A549 treated with GW870086 at 1 μM for 4 hours (cell line): ENCODE results near the gene PADI4. TPM values are rescaled to one million over a fixed set of nuclear protein-coding genes. Genes with fewer than 3 reads are reported as not detected.

ENCODE experiments used
- total RNA-seq: library from RNA; stranded (reverse); fragments of 200-300 nt; extraction: Qiagen RNA extraction; gene quantifications from 5 replicates; pipeline ENCODE4 v1.2.3, GENCODE V29; 2022; ENCODE audit warnings: low read depth

Gene PADI4, protein sequence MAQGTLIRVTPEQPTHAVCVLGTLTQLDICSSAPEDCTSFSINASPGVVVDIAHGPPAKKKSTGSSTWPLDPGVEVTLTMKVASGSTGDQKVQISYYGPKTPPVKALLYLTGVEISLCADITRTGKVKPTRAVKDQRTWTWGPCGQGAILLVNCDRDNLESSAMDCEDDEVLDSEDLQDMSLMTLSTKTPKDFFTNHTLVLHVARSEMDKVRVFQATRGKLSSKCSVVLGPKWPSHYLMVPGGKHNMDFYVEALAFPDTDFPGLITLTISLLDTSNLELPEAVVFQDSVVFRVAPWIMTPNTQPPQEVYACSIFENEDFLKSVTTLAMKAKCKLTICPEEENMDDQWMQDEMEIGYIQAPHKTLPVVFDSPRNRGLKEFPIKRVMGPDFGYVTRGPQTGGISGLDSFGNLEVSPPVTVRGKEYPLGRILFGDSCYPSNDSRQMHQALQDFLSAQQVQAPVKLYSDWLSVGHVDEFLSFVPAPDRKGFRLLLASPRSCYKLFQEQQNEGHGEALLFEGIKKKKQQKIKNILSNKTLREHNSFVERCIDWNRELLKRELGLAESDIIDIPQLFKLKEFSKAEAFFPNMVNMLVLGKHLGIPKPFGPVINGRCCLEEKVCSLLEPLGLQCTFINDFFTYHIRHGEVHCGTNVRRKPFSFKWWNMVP
- total RNA-seq, result not detected in 5 replicates

DNA sequence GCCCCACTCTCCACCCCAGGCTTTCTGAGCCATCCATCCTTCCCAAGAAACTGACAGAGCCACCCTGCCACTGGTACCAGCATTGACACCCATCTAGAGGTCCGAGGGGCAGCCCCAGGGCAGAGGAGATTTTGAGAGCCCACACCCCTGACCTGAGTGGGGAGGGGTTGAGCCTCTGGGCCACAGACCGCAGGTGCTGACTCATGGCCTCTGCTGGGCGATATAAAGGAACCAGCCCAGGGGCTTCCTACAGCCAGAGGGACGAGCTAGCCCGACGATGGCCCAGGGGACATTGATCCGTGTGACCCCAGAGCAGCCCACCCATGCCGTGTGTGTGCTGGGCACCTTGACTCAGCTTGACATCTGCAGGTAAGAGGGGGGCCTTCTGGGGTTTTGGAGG is at the start of gene PADI4:
Gene PADI4 (plus strand): TSS at position 252 of the 400 bp plus-strand sequence. CDS start 26 bp downstream, at position 278.

DNA sequence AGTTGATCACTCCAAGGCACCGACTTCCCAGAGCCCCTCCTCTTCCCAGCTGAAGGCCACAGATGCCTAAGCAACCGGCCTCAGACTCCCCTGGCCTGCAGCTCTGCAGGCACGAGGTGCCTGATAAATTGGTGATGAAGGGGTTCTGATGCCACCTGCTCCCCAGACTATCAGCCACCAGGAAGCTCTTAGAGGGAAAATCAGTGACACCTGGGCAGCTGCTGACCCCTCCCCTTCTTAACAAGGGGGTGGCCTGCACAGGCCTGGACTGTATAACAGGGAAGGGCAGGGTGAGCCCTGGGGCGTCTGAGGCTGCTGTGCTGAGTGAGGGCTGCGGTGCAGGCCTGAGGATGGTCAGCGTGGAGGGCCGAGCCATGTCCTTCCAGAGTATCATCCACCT is 63.9 kb downstream of the PADI4 start, which contains the start of gene PADI6:
Gene PADI6 (plus strand): TSS at position 301 of the 400 bp plus-strand sequence. CDS start 50 bp downstream, at position 351.

Other genes starting within 250 kb of the PADI4 start
- gene PADI2, start 188.7 kb upstream of the PADI4 start, total RNA-seq, result 0.87 to 1.5 TPM (median 1.00 TPM) in 5 replicates
- gene PADI1, start 103.1 kb upstream of the PADI4 start, total RNA-seq, result 1.2 to 2.4 TPM (median 1.4 TPM) in 5 replicates
- gene PADI3, start 59.1 kb upstream of the PADI4 start, total RNA-seq, result 0.96 to 1.3 TPM (median 1.2 TPM) in 5 replicates
- not detected in 5 replicates for gene PADI6, start 64.0 kb downstream of the PADI4 start, total RNA-seq
- gene RCC2, start 131.5 kb downstream of the PADI4 start, total RNA-seq, result 53.2 to 58.9 TPM (median 57.2 TPM) in 5 replicates
- 5.5 to 8.0 TPM (median 7.5 TPM) in 5 replicates for gene ARHGEF10L, start 231.5 kb downstream of the PADI4 start, total RNA-seq